Coronary artery (tissue), 2 donors: Measurements from ENCODE around the gene LIF.

Experiments
- DNase-seq: peaks from one replicate; pipeline ENCODE4 v3.0.0-alpha.2; 2017; ENCODE audit warnings: low spot score
- H3K27ac ChIP-seq, 2 donors: fragments of 200-600 bp; sonication (generic); one replicate each; pipeline ENCODE4 v1.5.1; 2016 to 2019
- H3K4me3 ChIP-seq: fragments of 200-600 bp; sonication (generic); 2 replicates; pipeline ENCODE4 v1.5.1; 2016; ENCODE audit warnings: mild to moderate bottlenecking, moderate library complexity
- TF ChIP-seq, protein P1 (sequence below): fragments of 200-600 bp; sonication (generic); IDR thresholded peaks from one replicate; pipeline ENCODE4 v1.5.1; 2019; ENCODE audit warnings: antibody characterized with exemption

Gene LIF

DNA sequence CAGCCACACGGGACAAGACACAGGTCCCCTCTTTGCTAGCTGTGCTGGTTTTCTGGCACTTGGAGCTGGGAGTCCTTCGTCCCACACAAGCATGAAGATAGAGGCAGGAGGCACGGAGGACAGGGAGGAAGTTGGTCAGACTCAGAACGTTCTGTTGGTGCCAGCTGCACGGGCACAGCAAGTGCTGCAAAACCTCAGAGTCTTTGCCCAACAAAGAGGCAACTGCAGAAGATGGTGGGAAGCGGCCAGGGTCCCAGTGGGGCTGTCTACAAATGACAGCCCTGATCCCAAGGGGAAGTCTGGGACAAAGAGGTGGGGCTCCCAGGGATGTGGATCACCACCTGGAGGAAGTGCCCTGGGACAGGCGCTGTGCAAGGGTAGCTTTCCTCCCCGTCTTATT, 29.5 kb upstream of the LIF start:
- TF ChIP-seq, protein P1, sequence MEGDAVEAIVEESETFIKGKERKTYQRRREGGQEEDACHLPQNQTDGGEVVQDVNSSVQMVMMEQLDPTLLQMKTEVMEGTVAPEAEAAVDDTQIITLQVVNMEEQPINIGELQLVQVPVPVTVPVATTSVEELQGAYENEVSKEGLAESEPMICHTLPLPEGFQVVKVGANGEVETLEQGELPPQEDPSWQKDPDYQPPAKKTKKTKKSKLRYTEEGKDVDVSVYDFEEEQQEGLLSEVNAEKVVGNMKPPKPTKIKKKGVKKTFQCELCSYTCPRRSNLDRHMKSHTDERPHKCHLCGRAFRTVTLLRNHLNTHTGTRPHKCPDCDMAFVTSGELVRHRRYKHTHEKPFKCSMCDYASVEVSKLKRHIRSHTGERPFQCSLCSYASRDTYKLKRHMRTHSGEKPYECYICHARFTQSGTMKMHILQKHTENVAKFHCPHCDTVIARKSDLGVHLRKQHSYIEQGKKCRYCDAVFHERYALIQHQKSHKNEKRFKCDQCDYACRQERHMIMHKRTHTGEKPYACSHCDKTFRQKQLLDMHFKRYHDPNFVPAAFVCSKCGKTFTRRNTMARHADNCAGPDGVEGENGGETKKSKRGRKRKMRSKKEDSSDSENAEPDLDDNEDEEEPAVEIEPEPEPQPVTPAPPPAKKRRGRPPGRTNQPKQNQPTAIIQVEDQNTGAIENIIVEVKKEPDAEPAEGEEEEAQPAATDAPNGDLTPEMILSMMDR, result no peak
- peak overlapping the region in 1 of 2 donors; percentile 22 for H3K27ac ChIP-seq
- H3K4me3 ChIP-seq, result no peak overlapping the region
- no peak for DNase-seq

DNA sequence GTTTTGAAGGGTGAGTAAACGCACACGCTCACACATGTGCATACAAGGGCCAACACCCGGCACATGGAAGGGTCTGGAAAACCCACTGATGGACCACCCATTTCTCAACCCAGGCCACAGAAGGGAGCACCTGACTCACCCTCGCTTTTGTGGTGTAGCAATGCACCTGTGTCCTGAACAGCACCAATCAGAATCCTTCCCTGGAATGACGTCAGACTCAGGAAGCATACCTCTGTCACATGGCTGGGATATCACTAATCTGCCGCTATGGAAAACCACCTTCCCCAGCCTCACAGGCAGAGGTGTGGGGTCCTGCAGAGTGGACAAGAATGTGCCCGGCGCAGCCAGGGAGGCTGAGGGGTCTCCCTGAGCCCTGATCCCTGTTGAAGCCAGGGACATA, 29.1 kb upstream of the LIF start:
- TF ChIP-seq, protein P1, result no peak
- Histone ChIP-seq H3K27ac (peak overlapping the region in 1 of 2 donors; percentile 22), H3K4me3 (no peak overlapping the region)
- no peak for DNase-seq

DNA sequence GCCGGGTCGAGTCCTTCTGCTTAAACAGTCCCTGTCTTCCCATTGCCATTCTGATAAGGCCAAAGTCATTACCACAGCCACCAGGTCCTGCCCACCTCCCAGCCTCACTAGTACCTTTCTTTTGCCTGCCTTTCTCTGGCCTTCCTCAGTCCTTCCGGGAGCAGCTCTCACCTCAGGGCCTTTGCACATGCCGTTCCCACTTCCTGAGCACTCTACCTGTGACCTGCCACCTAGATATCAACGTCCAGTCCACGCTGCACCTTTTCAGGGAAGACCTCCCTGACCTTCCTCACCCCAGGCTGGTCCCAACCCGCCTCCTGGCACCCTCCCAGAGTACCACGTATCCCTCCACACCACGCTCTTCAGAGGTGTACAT, 27.9 kb upstream of the LIF start:
- TF ChIP-seq, protein P1, result no peak
- Histone ChIP-seq H3K27ac (no peak overlapping the region), H3K4me3 (no peak overlapping the region)
- no peak for DNase-seq

DNA sequence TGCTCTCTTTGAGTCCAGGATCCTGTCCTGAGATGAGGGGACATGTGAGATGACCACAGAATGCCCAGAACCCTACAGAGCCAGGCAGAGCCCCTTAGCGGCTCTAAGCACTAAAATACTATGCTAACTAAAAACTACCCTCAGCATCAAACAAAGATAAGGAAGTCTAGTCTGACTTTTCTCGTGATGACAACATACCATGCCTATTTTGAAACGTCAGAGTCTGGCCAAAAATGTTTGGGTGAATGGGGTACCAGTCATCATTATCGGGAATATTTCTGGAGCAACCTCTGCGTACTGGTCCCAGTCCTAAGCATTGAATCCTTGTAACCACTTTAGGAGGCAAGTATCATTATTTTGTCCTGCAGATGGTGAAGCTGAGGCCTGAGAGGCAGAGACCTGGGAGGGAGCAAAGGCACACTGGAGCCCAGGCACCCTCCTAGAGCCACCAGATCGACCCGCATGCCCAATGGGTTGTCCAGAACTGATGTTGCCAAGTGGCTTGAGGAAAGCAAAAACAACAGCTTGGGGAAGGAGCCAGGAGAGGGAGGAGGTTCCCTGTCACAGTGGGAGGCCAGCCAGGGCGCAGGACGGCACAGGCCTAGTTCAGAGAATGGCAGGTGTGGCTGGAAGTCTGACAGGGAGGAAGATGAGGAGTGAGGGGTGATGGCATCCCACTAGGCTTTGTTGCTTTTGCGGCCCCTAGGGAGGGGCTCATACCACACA, 27.3 kb upstream of the LIF start:
- TF ChIP-seq, protein P1, result no peak

DNA sequence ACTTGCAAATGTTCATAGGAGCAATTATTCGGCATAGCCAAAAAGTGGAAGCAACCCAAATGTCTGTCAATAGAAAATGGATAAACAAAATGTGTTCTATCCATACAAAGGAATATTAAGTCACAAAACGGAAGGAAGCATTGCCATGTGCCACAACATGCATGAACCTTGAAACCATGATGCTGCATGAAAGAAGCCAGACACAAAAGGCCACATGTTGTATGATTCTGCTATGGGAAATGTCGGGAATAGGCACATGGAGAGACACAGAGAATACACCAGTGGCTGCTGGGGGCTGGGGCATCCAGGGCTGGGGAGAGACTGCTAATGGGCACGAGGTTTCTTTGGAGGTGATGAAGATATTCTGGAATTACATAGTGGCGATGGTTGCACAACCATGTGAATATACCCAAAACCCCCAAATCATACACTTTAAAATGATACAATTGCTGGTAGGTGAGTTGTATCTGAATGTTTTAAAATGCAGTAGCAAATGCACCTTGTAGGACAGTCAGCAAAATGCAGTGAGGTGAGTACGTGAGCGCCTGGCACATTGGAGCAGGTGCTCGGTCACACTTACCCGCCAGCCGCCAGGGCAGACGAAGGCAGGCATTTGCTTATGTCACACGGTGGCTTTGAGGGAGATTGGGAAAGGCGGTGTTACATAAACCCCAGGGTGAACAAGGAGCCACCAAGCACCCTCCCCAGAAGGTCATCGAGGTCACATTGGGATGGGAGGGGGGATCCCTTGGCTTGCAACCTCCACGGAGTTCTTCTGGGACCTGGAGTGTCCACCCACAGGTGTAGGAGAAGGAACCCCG, 26.4 kb upstream of the LIF start:
- Histone ChIP-seq H3K27ac (no peak overlapping the region), H3K4me3 (no peak overlapping the region)
- TF ChIP-seq, protein P1, result no peak
- DNase-seq, result no peak

More for the DNA sequence above, 27.3 kb upstream of the LIF start:
- no peak for DNase-seq
- Histone ChIP-seq H3K4me3 (no peak overlapping the region), H3K27ac (no peak overlapping the region)

DNA sequence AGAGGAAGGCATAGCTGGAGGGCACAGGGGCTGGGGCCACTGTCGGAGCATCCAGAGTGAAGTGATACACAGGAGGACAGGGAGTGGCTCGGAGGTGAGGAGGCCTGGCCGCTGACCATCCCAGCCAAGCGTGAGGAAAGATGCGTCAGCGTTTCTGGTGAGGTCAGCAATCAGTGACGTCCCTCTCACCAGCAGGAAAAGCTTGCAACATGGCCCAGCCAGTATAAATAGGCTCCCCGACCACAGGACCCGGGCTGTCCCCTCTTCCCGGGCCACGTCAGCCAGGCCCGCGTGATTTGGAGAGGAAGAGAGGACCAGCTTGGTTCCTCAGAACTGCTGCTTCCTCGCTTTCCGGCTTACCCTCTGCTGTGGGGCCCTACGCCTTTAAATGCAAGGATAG, 24.3 kb upstream of the LIF start:
- Histone ChIP-seq H3K4me3 (no peak overlapping the region), H3K27ac (peak overlapping the region in 1 of 2 donors; percentile 43)
- TF ChIP-seq, protein P1, result no peak
- DNase-seq, result no peak

DNA sequence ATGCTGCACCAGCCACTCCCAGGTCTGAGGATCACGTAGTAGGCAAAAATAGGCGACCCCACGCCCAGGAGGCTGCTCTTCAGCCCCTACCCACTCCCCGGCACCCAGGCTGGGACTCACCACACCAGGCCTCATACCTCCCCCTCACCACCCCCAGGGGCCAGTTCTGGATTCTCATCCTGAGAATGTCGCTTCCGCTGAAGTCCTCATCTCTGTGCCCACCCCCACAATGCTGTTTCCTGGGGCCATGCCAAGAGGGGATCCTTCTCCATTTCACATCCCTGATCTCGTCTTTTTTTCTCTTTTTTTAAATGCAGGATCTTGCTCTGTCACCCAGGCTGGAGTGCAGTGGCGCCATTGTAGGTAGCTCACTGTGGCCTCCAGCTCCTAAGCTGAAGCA, 21.8 kb upstream of the LIF start:
- Histone ChIP-seq H3K27ac (peak overlapping the region in 1 of 2 donors; percentile 28), H3K4me3 (no peak overlapping the region)
- DNase-seq, result no peak
- TF ChIP-seq, protein P1, result no peak
